Tibial artery (tissue), 4 donors: ENCODE data around the gene TRMT1.

Experiments used
- DNase-seq, 2 donors: peaks; one replicate each; pipeline ENCODE4 v3.0.0-alpha.2; 2019
- H3K27ac ChIP-seq, 2 donors: fragments of 200-600 bp; sonication (generic) in 1 of 2; 1 replicate in 1 of 2; 2 replicates in 1 of 2; pipeline ENCODE4 v1.5.1; 2018 to 2019; ENCODE audit warnings: mild to moderate bottlenecking in 1 of 2
- H3K27me3 ChIP-seq, 2 donors: fragments of 200-600 bp; sonication (generic) in 1 of 2; one replicate each; pipeline versions ENCODE4 v1.5.1 to v1.6.0; 2016 to 2019
- H3K36me3 ChIP-seq, 3 donors: fragments of 200-600 bp; sonication (generic) in 2 of 3; one replicate each; pipeline ENCODE4 v1.5.1; 2016 to 2019; ENCODE audit warnings: mild to moderate bottlenecking in 2 of 3
- H3K4me1 ChIP-seq, 4 donors: fragments of 200-600 bp; sonication (generic) in 2 of 4; 1 replicate in 3 of 4; 2 replicates in 1 of 4; pipeline ENCODE4 v1.5.1; 2016 to 2019
- H3K4me3 ChIP-seq, 2 donors: fragments of 200-600 bp; sonication (generic) in 1 of 2; 1 replicate in 1 of 2; 2 replicates in 1 of 2; pipeline ENCODE4 v1.5.1; 2018 to 2019; ENCODE audit warnings: mild to moderate bottlenecking in 2 of 2
- H3K9me3 ChIP-seq, 3 donors: fragments of 200-600 bp; sonication (generic) in 1 of 3; one replicate each; pipeline ENCODE4 v1.5.1; 2016 to 2019
- CTCF ChIP-seq, 2 experiments: fragments of 200-600 bp in 1 of 2; fragments of 450-650 bp in 1 of 2; IDR thresholded peaks; one replicate each; pipeline ENCODE4 v1.5.1; 2017 to 2019; ENCODE audit warnings: antibody characterized with exemption in 2 of 2, mild to moderate bottlenecking in 1 of 2, moderate library complexity in 1 of 2
- intact Hi-C: fragments of 100-400 bp; cut with DNase I; formaldehyde crosslinking; loops from one replicate; pipeline ENCODE4 v1.15.0; 2023; ENCODE audit warnings: low total_unique reads

Gene TRMT1

GRCh38 chr19:13070425-13071140, 46.0 kb downstream of the TRMT1 start:
- Histone ChIP-seq H3K27me3 (no peaks in the 10 kb centered on the region), H3K36me3 (peaks cover 12 to 24% (median 18%) of the 10 kb centered on the region in 3 donors), H3K27ac (peak overlapping the region; percentile 92 to 99), H3K4me3 (peak overlapping the region in 1 of 2 donors; percentile 14), H3K9me3 (no peaks in the 10 kb centered on the region), H3K4me1 (peaks cover 11 to 87% (median 68%) of the 10 kb centered on the region in 4 donors)
- DNase-seq, result no peak
- intact Hi-C loops, result no loop called here
- no peak for TF ChIP-seq CTCF (IDR thresholded peaks at IDR 0.05)

- Histone ChIP-seq H3K36me3 (peaks cover 7 to 19% (median 12%) of the 10 kb centered on the region in 3 donors), H3K4me3 (no peak overlapping the region), H3K27me3 (no peaks in the 10 kb centered on the region), H3K27ac (peak overlapping the region; percentile 92 to 99), H3K9me3 (no peaks in the 10 kb centered on the region), H3K4me1 (peaks cover 20 to 93% (median 77%) of the 10 kb centered on the region in 4 donors)
- DNase-seq, result peak in 1 of 2 donors; percentile 20
- intact Hi-C loops, result no loop called here
- no peak for TF ChIP-seq CTCF (IDR thresholded peaks at IDR 0.05)
Measured at GRCh38 chr19:13069415-13070359, 46.9 kb downstream of the TRMT1 start.

GRCh38 chr19:13068085-13068846, 48.3 kb downstream of the TRMT1 start:
- H3K4me1 ChIP-seq, result peaks cover 32 to 100% (median 85%) of the 10 kb centered on the region in 4 donors

GRCh38 chr19:13066933-13067807, 49.4 kb downstream of the TRMT1 start:
- DNase-seq, result no peak
- peaks cover 37 to 100% (median 93%) of the 10 kb centered on the region in 4 donors for H3K4me1 ChIP-seq
- no peaks in the 10 kb centered on the region for H3K9me3 ChIP-seq
- intact Hi-C loops, result no loop called here
- peak overlapping the region; percentile 92 to 99 for H3K27ac ChIP-seq
- H3K4me3 ChIP-seq, result no peak overlapping the region
- H3K36me3 ChIP-seq, result no peaks in the 10 kb centered on the region
- TF ChIP-seq CTCF (IDR thresholded peaks at IDR 0.05), result no peak
- H3K27me3 ChIP-seq, result no peaks in the 10 kb centered on the region

More at GRCh38 chr19:13068085-13068846, 48.3 kb downstream of the TRMT1 start:
- H3K27ac ChIP-seq, result peak overlapping the region; percentile 92 to 99
- intact Hi-C loops, result no loop called here
- DNase-seq, result no peak
- H3K27me3 ChIP-seq, result no peaks in the 10 kb centered on the region
- TF ChIP-seq CTCF (IDR thresholded peaks at IDR 0.05), result no peak
- H3K9me3 ChIP-seq, result no peaks in the 10 kb centered on the region
- H3K36me3 ChIP-seq, result peaks cover 0 to 6% (median 0%) of the 10 kb centered on the region in 3 donors
- H3K4me3 ChIP-seq, result no peak overlapping the region
